ENCODE measurements around the gene B3GNT8.
A peak's percentile ranks its signal among the peaks of the same experiment; 100 is the strongest.

The B3GNT8 gene

DNA sequence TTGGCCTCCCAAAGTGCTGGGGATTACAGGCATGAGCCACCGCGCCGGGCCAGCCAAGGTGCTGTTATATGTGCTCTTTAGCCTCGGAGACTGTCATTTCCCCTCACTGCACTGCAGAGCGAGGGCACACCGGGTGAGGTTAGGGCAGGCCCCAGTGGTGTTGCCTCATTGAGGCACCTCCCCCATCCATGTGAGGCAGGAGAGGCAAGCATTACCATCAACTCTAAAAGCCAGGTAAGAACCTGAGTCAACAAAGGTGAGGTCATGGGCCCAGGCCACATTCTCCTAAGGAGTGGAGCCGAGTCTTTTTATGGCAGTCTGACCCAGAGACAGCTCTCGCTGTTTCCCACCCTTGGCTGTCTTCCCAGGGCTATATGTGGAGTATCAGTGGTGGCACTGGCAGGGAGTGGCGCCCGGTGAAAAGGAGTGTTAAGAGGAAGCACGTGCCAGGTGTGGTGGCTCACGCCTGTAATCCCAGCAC is 10.9 kb downstream of the B3GNT8 start:
- ChIA-PET CTCF (interaction anchor here (0.6 to 0.7 kb wide), 2 partner anchors 15 to 456 kb away, joined by 3 read pairs; no protein-coding TSS in a partner anchor), POLR2A (ENCODE audit: low non-redundant PET) (no interaction called here)
- peak; percentile 32 for DNase-seq (ENCODE audit: low spot score)
- TF ChIP-seq, protein P1, sequence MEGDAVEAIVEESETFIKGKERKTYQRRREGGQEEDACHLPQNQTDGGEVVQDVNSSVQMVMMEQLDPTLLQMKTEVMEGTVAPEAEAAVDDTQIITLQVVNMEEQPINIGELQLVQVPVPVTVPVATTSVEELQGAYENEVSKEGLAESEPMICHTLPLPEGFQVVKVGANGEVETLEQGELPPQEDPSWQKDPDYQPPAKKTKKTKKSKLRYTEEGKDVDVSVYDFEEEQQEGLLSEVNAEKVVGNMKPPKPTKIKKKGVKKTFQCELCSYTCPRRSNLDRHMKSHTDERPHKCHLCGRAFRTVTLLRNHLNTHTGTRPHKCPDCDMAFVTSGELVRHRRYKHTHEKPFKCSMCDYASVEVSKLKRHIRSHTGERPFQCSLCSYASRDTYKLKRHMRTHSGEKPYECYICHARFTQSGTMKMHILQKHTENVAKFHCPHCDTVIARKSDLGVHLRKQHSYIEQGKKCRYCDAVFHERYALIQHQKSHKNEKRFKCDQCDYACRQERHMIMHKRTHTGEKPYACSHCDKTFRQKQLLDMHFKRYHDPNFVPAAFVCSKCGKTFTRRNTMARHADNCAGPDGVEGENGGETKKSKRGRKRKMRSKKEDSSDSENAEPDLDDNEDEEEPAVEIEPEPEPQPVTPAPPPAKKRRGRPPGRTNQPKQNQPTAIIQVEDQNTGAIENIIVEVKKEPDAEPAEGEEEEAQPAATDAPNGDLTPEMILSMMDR (conservative IDR thresholded peaks at IDR 0.05; ENCODE audit: low read depth) = no peak
- 0 out of 2 replicates have a peak overlapping the region, but pooled peaks have one; percentile 5 for H3K27ac ChIP-seq

DNA sequence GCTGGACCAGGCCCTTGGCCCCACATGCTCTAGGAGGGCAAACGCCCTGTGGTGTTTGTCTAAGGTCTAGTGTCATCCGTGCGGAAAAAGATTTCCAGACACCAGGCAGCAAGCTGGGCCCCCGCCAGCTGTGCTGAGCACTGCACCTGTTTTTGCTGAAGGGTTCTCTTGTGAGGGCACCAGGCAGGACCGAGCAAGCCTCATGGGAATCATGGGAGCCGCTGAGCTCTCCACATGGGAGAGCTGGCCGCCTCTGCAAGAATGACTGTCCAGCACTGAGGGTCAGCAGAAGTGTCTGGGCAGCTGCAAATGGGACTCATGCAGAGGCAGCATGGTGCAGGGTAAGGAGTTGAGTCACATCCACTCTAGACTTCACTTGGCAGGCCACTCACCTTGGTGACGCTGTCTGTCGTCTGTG is 12.0 kb downstream of the B3GNT8 start:
- POLR2A ChIA-PET (ENCODE audit: low non-redundant PET) = no interaction called here
- CTCF ChIA-PET = no interaction called here
- TF ChIP-seq, protein P1 (conservative IDR thresholded peaks at IDR 0.05; ENCODE audit: low read depth) = no peak
- DNase-seq (ENCODE audit: low spot score) = no peak
- no peak overlapping the region for H3K27ac ChIP-seq

DNA sequence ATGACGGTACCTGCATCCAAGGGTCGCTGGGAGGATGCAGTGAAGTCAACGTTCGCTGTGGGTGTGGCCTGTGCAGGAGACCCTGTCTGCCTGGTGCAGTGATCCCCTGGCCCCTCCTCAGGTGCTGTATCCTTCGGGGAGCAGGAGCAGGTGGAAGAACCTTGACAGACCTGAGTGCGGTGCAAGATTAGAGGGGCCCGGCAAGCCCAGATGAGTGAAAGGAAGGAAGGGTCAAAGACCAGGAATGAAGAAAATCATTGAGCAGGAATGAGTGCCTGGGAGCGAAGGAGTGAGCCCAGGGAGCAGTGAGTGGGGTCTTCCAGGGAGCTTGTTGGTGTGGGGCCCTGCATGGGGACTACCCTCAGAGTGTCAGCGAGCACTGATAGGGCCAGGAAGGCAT is 12.7 kb downstream of the B3GNT8 start:
- CTCF ChIA-PET = no interaction called here
- TF ChIP-seq, protein P1 (conservative IDR thresholded peaks at IDR 0.05; ENCODE audit: low read depth) = no peak
- no peak overlapping the region for H3K27ac ChIP-seq
- POLR2A ChIA-PET (ENCODE audit: low non-redundant PET) = no interaction called here
- DNase-seq (ENCODE audit: low spot score) = no peak

DNA sequence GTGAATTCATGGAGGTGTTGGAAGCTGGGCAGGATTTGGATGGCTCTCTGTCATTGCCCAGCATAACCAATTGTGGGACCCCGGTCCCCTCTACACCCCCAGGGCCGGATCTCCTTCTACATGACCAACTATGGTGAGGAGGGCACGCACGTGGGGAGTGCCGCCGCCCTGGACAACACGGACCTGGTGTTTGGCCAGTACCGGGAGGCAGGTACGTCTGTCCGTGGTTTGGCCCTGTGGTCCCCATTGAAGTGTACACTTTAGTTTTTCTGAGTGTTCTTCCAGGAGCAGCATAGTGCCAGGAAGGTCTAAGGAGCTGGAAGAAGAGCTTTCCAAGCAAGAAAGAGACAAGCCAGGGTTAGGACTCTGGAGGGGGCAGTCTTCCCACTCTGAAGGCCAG is 13.2 kb downstream of the B3GNT8 start:
- POLR2A ChIA-PET (ENCODE audit: low non-redundant PET) = no interaction called here
- DNase-seq (ENCODE audit: low spot score) = no peak
- CTCF ChIA-PET = no interaction called here
- TF ChIP-seq, protein P1 (conservative IDR thresholded peaks at IDR 0.05; ENCODE audit: low read depth) = no peak
- H3K27ac ChIP-seq = no peak overlapping the region

DNA sequence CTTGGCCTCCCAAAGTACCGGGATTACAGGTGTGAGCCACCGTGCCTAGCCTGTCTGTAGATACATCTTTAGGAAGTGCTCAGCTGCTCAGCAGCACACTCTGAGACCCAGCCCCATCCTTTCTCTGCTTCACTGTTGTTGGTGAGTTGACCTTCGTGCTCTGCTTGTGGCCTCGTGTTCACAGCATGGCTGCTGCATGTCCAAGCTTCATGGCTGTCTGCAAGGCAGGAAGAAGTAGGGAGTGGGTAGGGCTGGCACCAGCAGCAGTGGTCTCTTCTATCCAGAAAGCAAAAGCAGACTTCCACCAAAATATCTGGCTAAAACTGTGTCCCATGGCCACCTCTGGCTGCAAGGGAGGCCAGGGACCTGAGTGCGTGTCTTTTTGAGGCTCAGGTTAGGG is 14.2 kb downstream of the B3GNT8 start:
- POLR2A ChIA-PET (ENCODE audit: low non-redundant PET) = no interaction called here
- DNase-seq (ENCODE audit: low spot score) = no peak
- TF ChIP-seq, protein P1 (conservative IDR thresholded peaks at IDR 0.05; ENCODE audit: low read depth) = no peak
- CTCF ChIA-PET = no interaction called here
- H3K27ac ChIP-seq = peak overlapping the region; percentile 79

DNA sequence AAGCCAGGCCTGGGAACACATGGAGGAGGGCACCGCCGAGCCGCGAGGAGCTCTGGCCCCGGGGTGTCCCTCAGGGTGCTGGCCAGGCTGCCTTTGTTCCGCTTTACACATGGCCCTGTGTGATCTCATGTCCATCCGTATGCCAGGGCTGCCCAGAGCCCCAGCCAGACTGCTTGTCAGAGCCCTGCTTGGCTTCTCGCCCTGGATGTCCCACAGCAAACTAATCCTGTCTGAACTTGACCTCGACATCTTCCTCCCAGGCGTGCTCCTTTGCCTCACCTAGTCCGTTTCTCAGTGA is 15.3 kb downstream of the B3GNT8 start:
- TF ChIP-seq, protein P1 (conservative IDR thresholded peaks at IDR 0.05; ENCODE audit: low read depth) = no peak
- POLR2A ChIA-PET (ENCODE audit: low non-redundant PET) = no interaction called here
- no peak for DNase-seq (ENCODE audit: low spot score)
- CTCF ChIA-PET = no interaction called here
- H3K27ac ChIP-seq = peak overlapping the region; percentile 79
